HepG2 (cell line): Measurements from ENCODE around the gene CDKN1A. TPM values are rescaled to one million over a fixed set of nuclear protein-coding genes. Genes with fewer than 3 reads are reported as not detected.

ENCODE experiments used
- ATAC-seq: fragments of 200-7000 bp; cut with Tn5 transposase; 3 replicates; pipeline ENCODE4 v1.9.1; 2020; ENCODE audit warnings: mild to moderate bottlenecking, moderate library complexity
- BruUV-seq: library from RNA; stranded (reverse); fragments of 400-500 nt; replicated peaks from 2 replicates; lab custom pipeline; 2021; lab: Mats Ljungman, UMichigan
- CTCF ChIA-PET: fragments of 300-600 bp; formaldehyde crosslinking; extraction: SDS; loops from one replicate; lab custom pipeline; 2021; ENCODE audit warnings: low total read pairs, inconsistent platforms, low intra/inter-chr PET ratio; lab: Yijun Ruan, JAX
- POLR2A ChIA-PET: fragments of 350-600 bp; sonication (Branson Sonifier 250); formaldehyde crosslinking; loops from one replicate; lab custom pipeline; 2020; ENCODE audit warnings: antibody characterized with exemption, inconsistent platforms; lab: Yijun Ruan, JAX
- DNase-seq: peaks from one replicate; pipeline ENCODE4 v3.0.0-alpha.2; 2015; ENCODE audit warnings: low spot score
- FAIRE-seq: peaks from 3 replicates; lab custom pipeline; 2011; peaks lifted over from hg19 to GRCh38; lab: Jason Lieb, UNC
- H2AFZ ChIP-seq: one replicate; pipeline ENCODE4 v1.6.1; 2011; ENCODE audit warnings: low read length, inconsistent platforms
- H3K27ac ChIP-seq: fragments of 300-600 bp; 3 replicates; pipeline ENCODE4 v1.8.0; 2011; ENCODE audit warnings: mixed run types, mild to moderate bottlenecking, mixed read lengths, low read length, inconsistent platforms; ENCODE audit not compliant: insufficient read depth; ENCODE audit errors: extremely low read length
- H3K27me3 ChIP-seq, 2 experiments: fragments of 200-600 bp in 1 of 2; 2 replicates in 1 of 2; 3 replicates in 1 of 2; pipeline versions ENCODE4 v1.6.0 to v1.8.0; 2011; ENCODE audit warnings: low read length in 2 of 2, mild to moderate bottlenecking in 2 of 2, moderate library complexity in 2 of 2, inconsistent platforms in 1 of 2; ENCODE audit not compliant: insufficient read depth in 2 of 2, control insufficient read depth in 1 of 2
- H3K36me3 ChIP-seq, 2 experiments: fragments of 200-600 bp in 1 of 2; replicated peaks in 1 of 2; 2 replicates in 1 of 2; 3 replicates in 1 of 2; pipeline versions ENCODE4 v1.5.1 to v1.8.0; 2011; ENCODE audit warnings: low read length in 2 of 2, inconsistent platforms in 1 of 2; ENCODE audit not compliant: insufficient read depth in 2 of 2, control insufficient read depth in 1 of 2
- H3K4me1 ChIP-seq: 2 replicates; pipeline ENCODE4 v1.5.1; 2012; ENCODE audit warnings: low read length, inconsistent platforms; ENCODE audit not compliant: insufficient read depth
- H3K4me2 ChIP-seq: 2 replicates; pipeline ENCODE4 v1.6.0; 2011; ENCODE audit warnings: low read depth, low read length, inconsistent platforms
- H3K4me3 ChIP-seq, 3 experiments: fragments of 200-600 bp in 1 of 3; sonication (generic), shearing (Covaris generic) in 1 of 3; replicated peaks in 1 of 3; 2 replicates each; pipeline ENCODE4 v1.5.1; 2011 to 2016; ENCODE audit warnings: low read length in 3 of 3, inconsistent platforms in 2 of 3, low read depth in 2 of 3, mild to moderate bottlenecking in 2 of 3, control low read depth in 1 of 3, mixed read lengths in 1 of 3; ENCODE audit not compliant: insufficient read depth in 1 of 3
- H3K79me2 ChIP-seq: one replicate; pipeline ENCODE4 v1.6.1; 2011; ENCODE audit warnings: low read length, inconsistent platforms; ENCODE audit not compliant: insufficient read depth
- H3K9ac ChIP-seq: 2 replicates; pipeline ENCODE4 v1.6.0; 2011; ENCODE audit warnings: mild to moderate bottlenecking, low read depth, low read length, inconsistent platforms; ENCODE audit not compliant: insufficient read depth
- H3K9me3 ChIP-seq: 2 replicates; pipeline ENCODE4 v1.5.1; 2012; ENCODE audit warnings: mild to moderate bottlenecking, low read length
- H4K20me1 ChIP-seq: 2 replicates; pipeline ENCODE4 v1.6.0; 2011; ENCODE audit warnings: inconsistent platforms, mild to moderate bottlenecking, low read length, moderate library complexity; ENCODE audit not compliant: insufficient read depth
- ETV6 ChIP-seq: sonication (generic); formaldehyde crosslinking; conservative IDR thresholded peaks from 2 replicates; pipeline ENCODE4 v1.4.0; 2020; ENCODE audit warnings: missing genetic modification reagents
- FOXC1 ChIP-seq: sonication (generic); formaldehyde crosslinking; IDR thresholded peaks from 2 replicates; pipeline ENCODE4 v1.8.0; 2022; ENCODE audit warnings: mild to moderate bottlenecking, missing genetic modification reagents, borderline replicate concordance
- KDM3A ChIP-seq: IDR thresholded peaks from 2 replicates; pipeline ENCODE4 v1.6.1; 2018; ENCODE audit warnings: low read depth, missing compliant biosample characterization
- PRMT3 ChIP-seq: sonication (generic); formaldehyde crosslinking; IDR thresholded peaks from 2 replicates; pipeline ENCODE4 v1.8.1; 2022; ENCODE audit warnings: low read depth, mild to moderate bottlenecking, moderate library complexity, missing genetic modification reagents, borderline replicate concordance
- TEAD3 ChIP-seq: optimal IDR thresholded peaks from 2 replicates; pipeline ENCODE3; 2016; ENCODE audit warnings: borderline replicate concordance
- ZNF30 ChIP-seq: sonication (generic); formaldehyde crosslinking; IDR thresholded peaks from 2 replicates; pipeline ENCODE4 v1.5.0; 2020; ENCODE audit warnings: mild to moderate bottlenecking, missing genetic modification reagents
- ZNF674 ChIP-seq: sonication (generic); formaldehyde crosslinking; IDR thresholded peaks from 2 replicates; pipeline ENCODE4 v1.5.0; 2020; ENCODE audit warnings: low read depth, mild to moderate bottlenecking, missing genetic modification reagents
- WGBS: methylation state at CpG from one replicate; pipeline ENCODE4 v1.1.6; 2017; ENCODE audit warnings: low lambda C conversion rate; 5-methylcytosine and 5-hydroxymethylcytosine counted together
- in situ Hi-C: cut with HindIII; loops from 2 replicates; pipeline ENCODE4 v1.10.0; 2017; ENCODE audit warnings: low pct_unique_long_range_greater_than_20kb; ENCODE audit not compliant: extremely low pct_ligation_motif_present
- intact Hi-C: fragments of 100-400 bp; cut with micrococcal nuclease; formaldehyde crosslinking; loops from one replicate; pipeline ENCODE4 v1.10.0; 2022; ENCODE audit not compliant: unreplicated experiment
- polyA plus RNA-seq, 8 experiments: library from polyadenylated mRNA; depleted of rRNA in 3 of 8; stranded (reverse) in 7 of 8; unstranded in 1 of 8; fragments of >200 nt; fragmentation: Illumina TruSeq in 4 of 8; extraction: Trizol in 4 of 8; gene quantifications; 2 replicates each; pipeline versions ENCODE4 v1.2.1 to v1.2.3, GENCODE V29; 2011 to 2016; ENCODE audit warnings: low read depth in 4 of 8, missing spikeins in 1 of 8, mixed read lengths in 1 of 8; ENCODE audit not compliant: insufficient read depth in 1 of 8
- total RNA-seq, 5 experiments: library from RNA; depleted of rRNA; stranded (reverse); fragments of >200 nt; fragmentation: Illumina TruSeq; extraction: Trizol; gene quantifications; 2 replicates each; pipeline ENCODE4 v1.2.3, GENCODE V29; 2016; ENCODE audit warnings: low read depth in 1 of 5
- TF ChIP-seq, protein P1 (sequence below): conservative IDR thresholded peaks from 2 replicates; pipeline ENCODE4 v1.6.1; 2018; ENCODE audit warnings: missing genetic modification reagents
- TF ChIP-seq, protein P2 (sequence below): sonication (generic); formaldehyde crosslinking; IDR thresholded peaks from 2 replicates; pipeline ENCODE4 v1.4.0; 2020; ENCODE audit warnings: missing genetic modification reagents
- TF ChIP-seq, protein P3 (sequence below): sonication (generic); formaldehyde crosslinking; IDR thresholded peaks from 2 replicates; pipeline ENCODE4 v1.4.0; 2020; ENCODE audit warnings: missing genetic modification reagents, borderline replicate concordance
- TF ChIP-seq, protein P4 (sequence below): sonication (generic); formaldehyde crosslinking; IDR thresholded peaks from 2 replicates; pipeline ENCODE4 v1.4.0; 2020; ENCODE audit warnings: missing genetic modification reagents

The CDKN1A gene
- total and polyA plus RNA-seq, 2 of the 13 experiments (the other 11 are each of a cell fraction or from before 2014, with no cell fraction given): 60.7 to 92.1 TPM

DNA sequence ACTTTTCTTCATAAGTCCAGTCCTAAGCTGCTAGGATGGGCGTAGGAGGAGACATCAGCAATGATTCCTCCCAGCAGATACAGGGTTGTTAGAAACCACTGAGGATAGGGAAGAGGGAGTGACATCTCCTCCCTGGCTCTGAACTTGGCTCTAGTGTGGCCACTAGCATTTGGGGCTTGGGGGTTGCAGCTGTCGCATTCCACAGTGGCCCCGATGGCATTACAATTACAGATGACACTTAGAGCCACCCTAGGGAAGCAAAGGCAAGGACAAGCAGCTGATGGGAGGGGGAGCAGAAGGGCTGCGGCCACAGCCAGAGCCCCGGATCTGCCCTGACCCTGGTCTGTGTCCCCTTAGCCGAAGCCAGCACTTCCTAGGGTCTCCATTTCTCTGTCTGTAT lies 9.5 kb upstream of the CDKN1A start:
- ATAC-seq (no peak), DNase-seq (no peak), FAIRE-seq (no peak)
- in situ Hi-C loops (no loop called here), intact Hi-C loops (no loop called here)
- peaks cover 73% of the 10 kb centered on the region for H3K4me1 ChIP-seq
- no peak overlapping the region for H2AFZ ChIP-seq
- H3K79me2 ChIP-seq: no peaks in the 10 kb centered on the region
- no peaks in the 10 kb centered on the region for H3K27me3 ChIP-seq
- ChIA-PET CTCF (no interaction called here), POLR2A (interaction anchor here (0.6 to 8.1 kb wide), 2 partner anchors 9 to 61 kb away, joined by 3 to 383 read pairs; partner anchors contain the start of gene CDKN1A)
- H3K9me3 ChIP-seq: no peaks in the 10 kb centered on the region
- no peak overlapping the region for H3K27ac ChIP-seq
- no peak overlapping the region for H3K9ac ChIP-seq
- BruUV-seq: no TSS peak
- H3K4me3 ChIP-seq: no peak overlapping the region
- 92% methylated on average over 6 of the region's 6 CpGs for WGBS
- TF ChIP-seq TEAD3 (CRISPR knock-in tag) (peak; percentile 4), FOXC1 (0 out of 2 replicates have a peak, but pooled peaks have one; percentile 19)
- TF ChIP-seq, protein P1, sequence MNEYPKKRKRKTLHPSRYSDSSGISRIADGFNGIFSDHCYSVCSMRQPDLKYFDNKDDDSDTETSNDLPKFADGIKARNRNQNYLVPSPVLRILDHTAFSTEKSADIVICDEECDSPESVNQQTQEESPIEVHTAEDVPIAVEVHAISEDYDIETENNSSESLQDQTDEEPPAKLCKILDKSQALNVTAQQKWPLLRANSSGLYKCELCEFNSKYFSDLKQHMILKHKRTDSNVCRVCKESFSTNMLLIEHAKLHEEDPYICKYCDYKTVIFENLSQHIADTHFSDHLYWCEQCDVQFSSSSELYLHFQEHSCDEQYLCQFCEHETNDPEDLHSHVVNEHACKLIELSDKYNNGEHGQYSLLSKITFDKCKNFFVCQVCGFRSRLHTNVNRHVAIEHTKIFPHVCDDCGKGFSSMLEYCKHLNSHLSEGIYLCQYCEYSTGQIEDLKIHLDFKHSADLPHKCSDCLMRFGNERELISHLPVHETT (CRISPR knock-in tag): no peak
- H4K20me1 ChIP-seq: no peaks in the 10 kb centered on the region
- no peak overlapping the region for H3K4me2 ChIP-seq
- H3K36me3 ChIP-seq: no peaks in the 10 kb centered on the region

DNA sequence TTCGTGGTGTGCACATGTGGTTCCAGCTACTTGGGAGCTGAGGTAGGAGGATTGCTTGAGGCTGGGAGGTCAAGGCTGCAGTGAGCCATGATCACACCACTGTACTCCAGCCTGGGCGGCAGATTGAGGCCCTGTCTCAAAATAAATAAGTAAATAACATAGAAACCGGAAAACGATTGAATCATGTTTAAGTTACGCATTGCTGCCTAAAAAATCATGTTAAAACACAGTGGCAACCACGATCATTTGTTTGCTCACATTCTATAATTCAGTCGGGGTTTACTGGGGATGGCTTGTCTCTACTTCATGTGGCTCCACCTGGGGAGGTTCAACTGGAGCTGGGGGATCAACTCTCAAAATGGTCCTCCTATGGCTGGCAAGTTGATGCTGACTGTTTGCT lies 8.2 kb upstream of the CDKN1A start:
- H3K9me3 ChIP-seq: no peaks in the 10 kb centered on the region
- H2AFZ ChIP-seq: no peak overlapping the region
- intact Hi-C loops (loop anchor here (10.0 kb wide), 1 partner anchor 215 kb away; the partner anchor contains the start of gene C6orf89), in situ Hi-C loops (no loop called here)
- no peak overlapping the region for H3K4me3 ChIP-seq
- CTCF ChIA-PET: no interaction called here
- H3K4me2 ChIP-seq: no peak overlapping the region
- no peak for DNase-seq
- BruUV-seq: no TSS peak
- H3K27me3 ChIP-seq: no peaks in the 10 kb centered on the region
- no peaks in the 10 kb centered on the region for H3K36me3 ChIP-seq
- no peak for FAIRE-seq
- no peaks in the 10 kb centered on the region for H4K20me1 ChIP-seq
- POLR2A ChIA-PET: no interaction called here
- no peak overlapping the region for H3K27ac ChIP-seq
- WGBS: 96% methylated on average over 7 of the region's 7 CpGs
- H3K79me2 ChIP-seq: no peaks in the 10 kb centered on the region
- peaks cover 84% of the 10 kb centered on the region for H3K4me1 ChIP-seq
- no peak for ATAC-seq
- H3K9ac ChIP-seq: no peak overlapping the region
- TF ChIP-seq, protein P2, sequence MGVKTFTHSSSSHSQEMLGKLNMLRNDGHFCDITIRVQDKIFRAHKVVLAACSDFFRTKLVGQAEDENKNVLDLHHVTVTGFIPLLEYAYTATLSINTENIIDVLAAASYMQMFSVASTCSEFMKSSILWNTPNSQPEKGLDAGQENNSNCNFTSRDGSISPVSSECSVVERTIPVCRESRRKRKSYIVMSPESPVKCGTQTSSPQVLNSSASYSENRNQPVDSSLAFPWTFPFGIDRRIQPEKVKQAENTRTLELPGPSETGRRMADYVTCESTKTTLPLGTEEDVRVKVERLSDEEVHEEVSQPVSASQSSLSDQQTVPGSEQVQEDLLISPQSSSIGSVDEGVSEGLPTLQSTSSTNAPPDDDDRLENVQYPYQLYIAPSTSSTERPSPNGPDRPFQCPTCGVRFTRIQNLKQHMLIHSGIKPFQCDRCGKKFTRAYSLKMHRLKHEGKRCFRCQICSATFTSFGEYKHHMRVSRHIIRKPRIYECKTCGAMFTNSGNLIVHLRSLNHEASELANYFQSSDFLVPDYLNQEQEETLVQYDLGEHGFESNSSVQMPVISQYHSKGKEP (CRISPR knock-in tag): no peak
- TF ChIP-seq KDM3A (CRISPR knock-in tag) (no peak), ETV6 (CRISPR knock-in tag) (no peak), ZNF674 (CRISPR knock-in tag) (no peak), PRMT3 (CRISPR knock-in tag) (no peak), ZNF30 (CRISPR knock-in tag) (no peak)
- TF ChIP-seq, protein P3, sequence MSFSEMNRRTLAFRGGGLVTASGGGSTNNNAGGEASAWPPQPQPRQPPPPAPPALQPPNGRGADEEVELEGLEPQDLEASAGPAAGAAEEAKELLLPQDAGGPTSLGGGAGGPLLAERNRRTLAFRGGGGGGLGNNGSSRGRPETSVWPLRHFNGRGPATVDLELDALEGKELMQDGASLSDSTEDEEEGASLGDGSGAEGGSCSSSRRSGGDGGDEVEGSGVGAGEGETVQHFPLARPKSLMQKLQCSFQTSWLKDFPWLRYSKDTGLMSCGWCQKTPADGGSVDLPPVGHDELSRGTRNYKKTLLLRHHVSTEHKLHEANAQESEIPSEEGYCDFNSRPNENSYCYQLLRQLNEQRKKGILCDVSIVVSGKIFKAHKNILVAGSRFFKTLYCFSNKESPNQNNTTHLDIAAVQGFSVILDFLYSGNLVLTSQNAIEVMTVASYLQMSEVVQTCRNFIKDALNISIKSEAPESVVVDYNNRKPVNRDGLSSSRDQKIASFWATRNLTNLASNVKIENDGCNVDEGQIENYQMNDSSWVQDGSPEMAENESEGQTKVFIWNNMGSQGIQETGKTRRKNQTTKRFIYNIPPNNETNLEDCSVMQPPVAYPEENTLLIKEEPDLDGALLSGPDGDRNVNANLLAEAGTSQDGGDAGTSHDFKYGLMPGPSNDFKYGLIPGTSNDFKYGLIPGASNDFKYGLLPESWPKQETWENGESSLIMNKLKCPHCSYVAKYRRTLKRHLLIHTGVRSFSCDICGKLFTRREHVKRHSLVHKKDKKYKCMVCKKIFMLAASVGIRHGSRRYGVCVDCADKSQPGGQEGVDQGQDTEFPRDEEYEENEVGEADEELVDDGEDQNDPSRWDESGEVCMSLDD (CRISPR knock-in tag): no peak
- TF ChIP-seq, protein P4, sequence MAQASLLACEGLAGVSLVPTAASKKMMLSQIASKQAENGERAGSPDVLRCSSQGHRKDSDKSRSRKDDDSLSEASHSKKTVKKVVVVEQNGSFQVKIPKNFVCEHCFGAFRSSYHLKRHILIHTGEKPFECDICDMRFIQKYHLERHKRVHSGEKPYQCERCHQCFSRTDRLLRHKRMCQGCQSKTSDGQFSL (CRISPR knock-in tag): no peak
